ENCODE data around the gene VPS54. TPM values are rescaled to one million over a fixed set of nuclear protein-coding genes. Genes with fewer than 3 reads are reported as not detected.

The VPS54 gene
- total and polyA plus RNA-seq, 9 of the 15 experiments (the other 6 are each of a cell fraction or from before 2014, with no cell fraction given) = 4.9 to 23.2 (median 13.2) TPM

GRCh38 chr2:64035072-64035942, 16.1 kb upstream of the VPS54 start (continued):
- TF ChIP-seq TFE3 (CRISPR knock-in tag; IDR thresholded peaks at IDR 0.05) = peak; percentile 47
- no peak for TF ChIP-seq TBP (optimal IDR thresholded peaks at IDR 0.05; ENCODE audit: low read depth, low read length)
- TF ChIP-seq HMGXB4 (CRISPR knock-in tag; IDR thresholded peaks at IDR 0.05) = no peak
- no peak for TF ChIP-seq PCBP1 (IDR thresholded peaks at IDR 0.05; ENCODE audit: low read depth, low read length, poor library complexity, severe bottlenecking)
- no peak for TF ChIP-seq TEAD1 (CRISPR knock-in tag; IDR thresholded peaks at IDR 0.05)
- no peak for TF ChIP-seq GTF2E2 (tag; IDR thresholded peaks at IDR 0.05)
- no peak for TF ChIP-seq E2F5 (CRISPR knock-in tag; IDR thresholded peaks at IDR 0.05)
- no peak for TF ChIP-seq ZBED1 (IDR thresholded peaks at IDR 0.05)
- TF ChIP-seq MTF1 (CRISPR knock-in tag; IDR thresholded peaks at IDR 0.05; ENCODE audit: borderline replicate concordance) = no peak
- TF ChIP-seq PHB (CRISPR knock-in tag; IDR thresholded peaks at IDR 0.05) = no peak
- no peak for TF ChIP-seq AFF4 (CRISPR knock-in tag; IDR thresholded peaks at IDR 0.05)
- peak; percentile 43; the same call in 1 of the 2 replicates for TF ChIP-seq ZBTB26 (CRISPR knock-in tag; IDR thresholded peaks at IDR 0.05)
- TF ChIP-seq DMBX1 (CRISPR knock-in tag; IDR thresholded peaks at IDR 0.05; ENCODE audit: borderline replicate concordance) = no peak

All from K562 (cell line).